ENCODE results near the gene C5AR1.
"Not testable (repeated sequence)": the region's sequence is repeated elsewhere in the genome, so short reads cannot be mapped to it uniquely, and the experiment has no call there.

Gene C5AR1

DNA sequence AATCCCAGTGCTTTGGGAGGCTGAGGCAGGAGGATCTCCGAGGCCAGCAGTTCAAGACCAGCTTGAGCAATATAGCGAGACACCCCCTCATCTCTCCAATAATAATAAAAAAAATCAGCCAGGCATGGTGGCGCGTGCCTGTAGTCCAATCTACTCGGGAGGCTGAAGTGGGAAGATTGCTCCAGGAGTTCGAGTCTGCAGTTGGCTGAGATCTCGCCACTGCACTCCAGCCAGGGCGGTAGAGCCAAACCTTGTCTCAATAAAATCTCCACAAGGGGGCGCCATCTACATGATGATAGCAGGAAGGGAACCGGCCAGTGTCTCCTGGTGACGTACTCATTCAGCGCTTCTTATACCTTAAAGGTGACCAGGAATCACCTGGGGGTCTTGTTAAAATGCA, 13.6 kb upstream of the C5AR1 start:
- peak; percentile 94 for DNase-seq

DNA sequence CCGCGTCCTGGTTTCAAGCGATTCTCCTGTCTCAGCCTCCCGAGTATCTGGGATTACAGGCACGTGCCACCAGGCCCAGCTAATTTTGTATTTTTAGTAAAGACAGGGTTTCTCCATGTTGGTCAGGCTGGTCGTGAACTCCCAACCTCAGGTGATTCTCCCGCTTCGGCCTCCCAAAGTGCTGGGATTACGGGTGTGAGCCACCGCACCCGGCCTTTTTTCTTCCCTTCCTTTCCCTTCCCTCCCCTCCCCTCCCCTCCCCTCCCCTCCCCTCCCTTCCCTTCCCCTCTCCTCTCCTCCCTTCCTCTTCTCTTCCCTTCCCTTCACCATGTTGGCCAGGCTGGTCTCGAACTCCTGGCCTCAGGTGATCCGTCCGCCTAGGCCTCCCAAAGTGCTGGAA, 8.8 kb upstream of the C5AR1 start:
- DNase-seq = not testable (repeated sequence)

DNA sequence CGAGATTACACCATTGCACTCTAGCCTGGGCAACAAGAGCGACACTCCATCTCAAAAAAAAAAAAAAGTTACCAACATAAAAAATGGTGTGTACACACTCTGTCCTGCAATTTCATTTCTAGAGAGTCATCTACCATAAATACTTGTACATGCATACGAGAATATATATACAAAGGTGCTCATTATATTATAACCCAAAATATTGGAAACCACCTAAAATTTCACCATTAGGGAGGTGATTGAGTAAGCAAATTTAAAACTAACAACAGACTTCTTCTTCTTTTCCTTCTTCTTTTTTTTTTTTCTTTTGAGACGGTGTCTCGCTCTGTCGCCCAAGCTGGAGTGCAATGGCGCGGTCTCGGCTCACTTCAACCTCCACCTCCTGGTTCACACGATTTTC, 7.4 kb upstream of the C5AR1 start:
- no peak for DNase-seq

DNA sequence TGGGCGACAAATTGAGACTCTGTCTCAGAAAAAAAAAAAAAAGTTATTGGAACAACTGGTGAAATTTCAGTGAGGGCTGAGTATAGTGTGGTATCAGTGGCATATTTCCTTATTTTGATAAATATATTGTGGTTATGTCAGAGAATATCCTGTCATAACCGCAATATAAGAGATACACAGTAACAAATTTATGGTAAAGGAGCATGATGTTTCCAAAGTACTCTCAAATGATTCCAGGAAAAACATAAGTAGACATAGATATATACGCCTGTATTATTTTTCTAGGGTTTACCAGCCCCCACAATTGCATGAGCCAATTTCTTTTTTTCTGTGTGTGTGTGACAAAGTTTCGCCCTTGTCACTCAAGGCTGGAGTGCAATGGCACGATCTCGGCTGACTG, 5.7 kb upstream of the C5AR1 start:
- no peak for DNase-seq

DNA sequence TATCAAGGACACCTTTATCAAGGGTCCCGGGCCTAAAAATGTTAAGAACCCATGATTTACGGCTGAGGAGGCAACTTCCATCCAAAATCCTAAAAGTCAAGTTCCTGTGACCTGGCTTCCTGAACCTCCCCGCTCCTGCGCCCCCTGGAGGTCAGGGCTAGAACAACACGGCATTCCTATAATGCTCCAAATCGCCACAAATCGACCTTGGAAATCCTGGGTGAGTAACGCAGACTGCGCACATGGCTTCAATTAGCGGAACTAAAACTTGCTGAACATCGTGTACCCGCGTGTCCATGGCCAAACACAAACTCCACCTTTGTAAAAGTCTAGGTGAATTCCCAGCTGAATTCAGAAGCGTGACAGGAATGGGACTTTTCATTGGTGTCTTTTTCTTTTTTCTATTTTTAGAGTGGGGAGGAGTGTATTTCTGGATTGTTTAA, 4.3 kb upstream of the C5AR1 start:
- DNase-seq = peak; percentile 69

DNA sequence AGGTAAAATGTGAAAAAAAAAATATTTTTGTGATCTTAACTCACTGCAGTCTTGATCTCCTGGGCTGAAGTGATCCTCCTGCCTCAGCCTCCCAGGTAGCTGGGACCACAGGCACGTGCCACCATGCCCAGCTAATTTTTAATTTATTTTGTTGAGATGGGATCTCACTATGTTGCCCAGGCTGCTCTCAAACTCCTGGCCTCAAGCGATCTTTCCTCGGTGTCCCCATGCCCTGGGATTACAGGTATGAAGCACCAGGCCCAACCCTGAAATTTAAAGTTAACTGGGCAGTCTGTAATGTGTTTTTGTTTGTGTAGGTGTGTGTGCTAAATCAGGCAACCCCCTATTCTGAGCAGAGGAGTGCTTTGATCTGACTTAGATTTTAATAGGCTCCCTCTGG, 3.4 kb upstream of the C5AR1 start:
- no peak for DNase-seq

DNA sequence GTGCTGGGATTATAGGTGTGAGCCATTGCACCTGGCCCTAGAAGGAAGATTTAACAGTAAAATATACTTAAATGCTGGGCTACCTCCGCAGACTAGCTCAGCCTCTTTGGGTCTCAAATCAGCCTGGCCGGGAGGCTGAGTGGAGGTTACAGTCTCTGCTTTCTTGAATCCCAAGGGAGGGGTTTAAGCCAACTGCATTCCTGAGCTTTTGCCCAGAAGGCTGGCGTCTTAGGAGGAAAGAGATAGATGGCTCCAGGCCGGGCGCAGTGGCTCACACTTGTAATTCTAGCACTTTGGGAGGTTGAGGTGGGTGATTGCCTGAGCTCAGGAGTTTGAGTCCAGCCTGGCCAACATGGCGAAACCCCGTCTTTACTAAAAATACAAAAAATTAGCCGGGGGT, 623 bp upstream of the C5AR1 start:
- DNase-seq = no peak

DNA sequence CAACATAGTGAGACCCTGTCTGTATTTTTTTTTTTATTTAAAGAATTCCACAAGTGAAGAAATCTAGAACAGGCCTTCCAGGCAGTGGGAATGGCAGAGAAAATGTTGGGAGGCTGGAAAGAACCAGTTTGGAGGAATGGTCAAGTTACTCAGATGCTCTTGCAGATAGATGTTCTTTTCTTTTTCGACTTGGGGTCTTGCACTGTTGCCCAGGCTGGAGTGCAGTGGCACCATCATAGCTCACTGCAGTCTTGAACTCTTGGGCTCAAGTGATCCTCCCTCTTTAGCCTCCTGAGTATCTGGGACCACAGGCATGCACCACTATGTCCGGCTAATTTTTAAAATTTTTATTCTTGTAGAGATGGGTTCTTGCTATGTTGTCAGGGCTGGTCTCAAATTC, 662 bp downstream of the C5AR1 start:
- DNase-seq = no peak

DNA sequence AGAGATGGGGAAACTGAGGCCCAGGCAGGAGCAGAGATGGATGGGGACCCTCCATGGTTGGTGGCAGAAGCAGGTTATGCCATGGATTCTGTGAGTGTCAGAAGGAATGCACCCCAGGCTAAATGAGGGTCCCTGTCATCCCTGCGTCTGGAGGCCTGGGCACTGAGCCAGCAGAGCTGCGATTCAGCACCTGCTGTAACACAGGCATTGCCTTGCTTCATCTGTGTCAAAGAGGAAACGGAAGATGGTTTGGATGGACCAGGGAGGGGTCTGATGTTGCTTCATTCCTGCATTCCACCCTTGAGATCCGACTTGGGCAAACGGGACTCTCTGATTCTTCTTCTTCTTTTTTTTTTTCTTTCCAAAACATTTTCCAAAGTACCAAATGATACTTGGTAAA, 1.2 kb downstream of the C5AR1 start:
- peak; percentile 72 for DNase-seq

DNA sequence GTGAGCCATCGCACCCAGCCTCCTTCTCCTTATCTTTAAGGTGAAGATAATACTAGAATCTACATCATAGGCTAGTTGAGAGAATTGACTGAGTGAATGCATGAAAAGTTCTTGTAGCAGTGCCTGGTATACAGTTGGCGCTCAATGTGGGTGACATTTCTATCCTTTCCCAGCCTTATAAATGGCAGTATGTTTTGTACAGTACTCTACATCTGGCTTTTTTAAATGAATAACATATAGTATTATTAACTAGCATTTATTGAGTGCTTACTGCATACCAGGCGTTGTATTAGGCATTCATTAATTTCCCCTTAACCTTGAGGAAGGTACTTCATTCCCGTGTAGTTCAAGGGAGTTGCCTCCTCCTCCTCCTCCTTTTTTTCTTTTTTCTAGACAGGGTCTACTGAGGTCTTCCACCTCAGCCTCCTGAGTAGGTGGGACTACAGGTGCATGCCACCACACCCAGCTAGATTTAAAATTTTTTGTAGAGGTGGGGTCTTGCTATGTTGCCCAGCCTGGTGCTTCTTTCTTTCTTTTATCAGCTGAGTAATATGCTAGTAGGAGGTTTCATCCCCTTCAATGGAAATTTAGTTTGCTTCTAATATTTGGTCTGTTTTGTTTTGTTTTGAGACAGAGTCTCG, 2.8 kb downstream of the C5AR1 start:
- DNase-seq = no peak

DNA sequence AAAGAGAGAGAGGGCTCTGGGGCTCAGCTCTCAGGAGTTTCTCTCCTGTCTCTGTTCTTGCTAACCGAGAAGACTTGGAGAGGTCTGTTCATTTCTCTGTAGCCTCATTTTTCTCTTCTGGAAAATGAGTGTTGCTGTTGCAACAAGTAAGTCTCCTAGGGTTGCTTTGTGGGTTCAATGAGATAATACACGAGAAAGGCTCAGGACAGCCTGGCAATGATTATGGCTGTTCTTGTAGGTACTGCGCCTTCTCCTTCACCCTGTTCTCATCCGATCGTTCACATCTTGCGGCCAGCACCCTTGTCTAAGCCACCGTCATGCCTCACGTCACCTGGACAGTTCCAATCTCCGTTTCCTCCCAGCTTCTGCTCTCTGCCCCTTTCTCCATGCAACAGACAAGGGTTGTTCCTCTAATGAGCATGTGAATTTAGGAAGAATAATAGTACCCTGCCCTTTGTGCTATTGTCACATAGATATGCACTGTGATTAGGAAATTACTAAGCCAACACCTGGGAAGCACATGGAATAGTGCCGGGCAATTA, 4.2 kb downstream of the C5AR1 start:
- no peak for DNase-seq

DNA sequence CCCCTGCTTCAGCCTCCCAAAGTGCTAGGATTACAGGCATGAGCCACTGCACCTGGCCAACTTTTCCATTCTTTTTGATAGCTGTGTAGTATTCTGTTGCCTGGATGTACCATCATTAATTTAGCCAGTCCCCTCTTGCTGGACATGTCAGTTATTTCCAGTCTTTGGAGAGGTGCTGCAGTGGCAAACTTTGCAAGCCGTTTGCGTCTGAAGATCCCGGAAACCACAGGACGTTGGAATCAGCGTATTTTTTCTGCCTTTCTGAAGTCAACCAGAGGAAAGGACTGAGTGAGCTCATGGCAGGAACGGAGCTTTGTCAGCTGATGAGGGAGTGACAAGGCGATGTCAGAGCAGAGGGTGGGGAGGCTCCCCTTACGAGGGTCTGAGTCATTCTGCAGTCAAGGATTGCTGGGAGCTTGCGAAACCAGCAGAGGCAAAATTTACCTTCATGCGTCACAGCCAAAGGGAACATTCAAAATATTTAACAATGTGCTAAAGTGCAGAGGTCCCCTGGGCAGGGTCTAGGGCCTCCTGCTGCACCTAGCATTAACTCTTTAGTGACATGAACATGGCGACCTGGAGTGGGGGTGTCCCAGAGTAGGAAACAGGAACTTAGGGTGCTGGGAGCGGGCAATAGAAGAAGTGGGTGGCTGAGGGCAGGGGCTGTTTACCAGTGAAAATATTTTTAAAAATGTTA, 5.6 kb downstream of the C5AR1 start:
- DNase-seq = peak; percentile 39

DNA sequence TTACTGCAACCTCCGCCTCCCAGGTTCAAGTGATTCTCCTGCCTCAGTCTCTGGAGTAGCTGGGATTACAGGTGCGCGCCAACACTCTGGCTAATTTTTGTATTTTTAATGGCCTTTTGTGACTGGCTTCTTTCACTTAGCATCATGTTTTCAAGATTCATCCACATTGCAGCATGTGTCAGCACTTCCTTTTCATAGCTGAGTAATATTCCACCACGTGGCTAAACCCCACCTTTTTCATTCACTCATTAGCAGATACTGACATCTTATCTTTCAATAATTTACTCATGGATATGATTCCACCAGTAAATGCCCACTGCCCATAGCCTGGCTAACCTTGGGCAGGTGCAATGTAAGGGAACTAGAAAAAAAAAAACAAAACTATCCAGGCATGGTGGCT, 6.9 kb downstream of the C5AR1 start:
- no peak for DNase-seq

DNA sequence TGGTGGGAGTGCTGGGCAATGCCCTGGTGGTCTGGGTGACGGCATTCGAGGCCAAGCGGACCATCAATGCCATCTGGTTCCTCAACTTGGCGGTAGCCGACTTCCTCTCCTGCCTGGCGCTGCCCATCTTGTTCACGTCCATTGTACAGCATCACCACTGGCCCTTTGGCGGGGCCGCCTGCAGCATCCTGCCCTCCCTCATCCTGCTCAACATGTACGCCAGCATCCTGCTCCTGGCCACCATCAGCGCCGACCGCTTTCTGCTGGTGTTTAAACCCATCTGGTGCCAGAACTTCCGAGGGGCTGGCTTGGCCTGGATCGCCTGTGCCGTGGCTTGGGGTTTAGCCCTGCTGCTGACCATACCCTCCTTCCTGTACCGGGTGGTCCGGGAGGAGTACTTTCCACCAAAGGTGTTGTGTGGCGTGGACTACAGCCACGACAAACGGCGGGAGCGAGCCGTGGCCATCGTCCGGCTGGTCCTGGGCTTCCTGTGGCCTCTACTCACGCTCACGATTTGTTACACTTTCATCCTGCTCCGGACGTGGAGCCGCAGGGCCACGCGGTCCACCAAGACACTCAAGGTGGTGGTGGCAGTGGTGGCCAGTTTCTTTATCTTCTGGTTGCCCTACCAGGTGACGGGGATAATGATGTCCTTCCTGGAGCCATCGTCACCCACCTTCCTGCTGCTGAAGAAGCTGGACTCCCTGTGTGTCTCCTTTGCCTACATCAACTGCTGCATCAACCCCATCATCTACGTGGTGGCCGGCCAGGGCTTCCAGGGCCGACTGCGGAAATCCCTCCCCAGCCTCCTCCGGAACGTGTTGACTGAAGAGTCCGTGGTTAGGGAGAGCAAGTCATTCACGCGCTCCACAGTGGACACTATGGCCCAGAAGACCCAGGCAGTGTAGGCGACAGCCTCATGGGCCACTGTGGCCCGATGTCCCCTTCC, 10.5 kb downstream of the C5AR1 start:
- DNase-seq = no peak

DNA sequence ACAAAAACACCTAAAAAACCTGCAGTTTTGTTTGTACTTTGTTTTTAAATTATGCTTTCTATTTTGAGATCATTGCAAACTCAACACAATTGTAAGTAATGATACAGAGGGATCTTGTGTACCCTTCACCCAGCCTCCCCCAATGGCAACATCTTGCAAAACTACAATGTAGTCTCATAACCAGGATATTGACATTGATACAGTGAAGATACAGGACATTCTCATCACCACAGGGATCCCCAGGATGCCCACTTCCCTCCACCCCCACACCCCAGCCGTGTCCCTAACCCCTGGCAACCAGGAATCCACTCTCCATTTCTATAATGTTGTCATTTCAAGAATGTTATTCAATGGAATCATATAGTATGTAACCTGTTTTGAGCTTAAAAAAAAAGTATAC, 12.0 kb downstream of the C5AR1 start:
- DNase-seq = no peak

DNA sequence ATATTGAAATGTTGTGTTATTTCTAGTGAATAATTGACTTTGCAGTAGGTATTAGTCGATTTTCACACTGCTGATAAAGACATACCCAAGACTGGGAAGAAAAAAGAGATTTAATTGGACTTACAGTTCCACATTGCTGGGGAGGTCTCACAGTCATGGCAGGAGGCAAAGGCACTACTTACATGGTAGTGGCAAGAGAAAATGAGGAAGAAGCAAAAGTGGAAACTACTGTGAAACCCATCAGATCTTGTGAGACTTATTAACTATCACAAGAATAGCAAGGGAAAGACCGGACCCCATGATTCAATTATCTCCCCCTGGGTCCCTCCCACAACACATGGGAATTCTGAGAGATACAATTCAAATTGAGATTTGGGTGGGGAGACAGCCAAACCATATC, 12.4 kb downstream of the C5AR1 start:
- DNase-seq = no peak

DNA sequence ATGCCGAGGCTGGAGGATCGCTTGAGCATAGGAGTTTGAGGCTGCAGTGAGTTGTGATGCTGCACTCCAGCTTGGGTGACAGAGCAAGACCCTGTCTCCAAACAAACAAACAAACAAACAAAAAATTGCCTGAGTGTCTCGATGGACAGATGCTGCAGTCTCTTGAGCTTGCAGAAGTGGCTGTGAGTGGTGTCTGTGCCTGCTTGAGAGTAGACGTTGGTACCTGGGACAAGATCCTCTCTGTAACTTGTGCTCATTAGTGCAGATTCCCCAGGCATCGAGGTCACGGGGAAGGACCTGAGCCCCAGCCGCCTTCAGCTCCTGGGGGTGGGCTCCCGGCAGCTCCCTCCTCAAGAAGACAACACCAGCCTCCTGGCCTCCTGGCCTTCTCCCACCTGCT, 13.7 kb downstream of the C5AR1 start:
- no peak for DNase-seq

DNA sequence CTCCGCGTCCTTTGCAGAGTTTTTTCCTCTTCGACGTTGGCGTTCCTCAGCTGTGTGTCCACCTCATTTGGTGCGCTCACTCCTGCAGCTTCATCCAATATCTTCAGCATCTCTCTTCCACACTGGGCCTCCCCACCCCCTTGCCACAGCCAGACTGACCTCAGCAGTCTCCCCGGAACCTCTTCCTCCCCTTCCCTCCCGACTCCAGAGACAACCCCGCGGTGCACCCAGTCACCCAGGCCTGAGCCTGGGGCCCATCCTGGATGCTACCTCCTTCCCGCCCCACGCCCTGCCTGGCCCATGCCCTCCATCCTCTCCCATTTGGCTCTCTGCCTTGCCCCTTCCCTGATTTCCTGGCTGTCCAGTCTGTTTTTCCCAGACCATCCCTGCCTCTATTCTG, 14.2 kb downstream of the C5AR1 start:
- no peak for DNase-seq

DNA sequence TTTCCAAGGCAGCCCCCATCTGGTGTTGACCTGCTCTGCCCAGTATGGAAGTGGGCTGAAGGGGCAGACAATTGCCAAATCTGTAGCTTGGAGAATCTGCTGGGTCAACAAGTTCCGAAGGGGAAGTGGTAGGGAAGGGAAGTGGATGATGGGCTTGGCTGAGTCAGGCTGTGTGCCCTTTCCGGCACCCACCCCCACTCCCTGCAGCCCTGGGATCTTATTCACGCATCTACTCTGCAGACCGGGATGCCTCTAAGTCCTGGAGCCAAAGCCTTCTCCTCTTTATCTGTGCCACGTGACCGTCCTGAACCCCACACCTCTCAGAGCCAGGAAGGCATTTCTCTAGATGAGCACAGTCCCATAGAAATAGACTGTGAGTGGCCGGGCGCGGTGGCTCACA, 14.8 kb downstream of the C5AR1 start:
- DNase-seq = no peak

DNA sequence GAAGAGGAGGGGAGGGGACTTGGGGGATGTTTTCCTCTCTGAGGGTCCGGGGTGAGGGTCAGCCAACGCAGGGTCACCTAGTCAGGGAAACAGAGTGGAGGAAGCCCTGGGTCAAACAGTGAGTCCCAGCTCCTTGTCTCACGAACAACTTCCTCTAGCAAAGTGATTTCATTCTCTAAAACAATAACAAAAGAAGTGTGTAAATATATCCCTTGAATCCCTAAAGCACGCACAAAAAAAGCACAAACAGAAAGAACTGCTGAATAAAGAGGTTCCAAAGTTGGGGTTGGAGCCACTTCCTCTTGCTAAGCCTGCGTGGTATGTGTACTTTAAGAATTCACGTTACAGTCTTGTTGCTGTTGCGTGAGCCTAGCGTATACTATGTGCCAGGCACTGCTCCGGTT, 20.8 kb downstream of the C5AR1 start:
- DNase-seq = no peak

DNA sequence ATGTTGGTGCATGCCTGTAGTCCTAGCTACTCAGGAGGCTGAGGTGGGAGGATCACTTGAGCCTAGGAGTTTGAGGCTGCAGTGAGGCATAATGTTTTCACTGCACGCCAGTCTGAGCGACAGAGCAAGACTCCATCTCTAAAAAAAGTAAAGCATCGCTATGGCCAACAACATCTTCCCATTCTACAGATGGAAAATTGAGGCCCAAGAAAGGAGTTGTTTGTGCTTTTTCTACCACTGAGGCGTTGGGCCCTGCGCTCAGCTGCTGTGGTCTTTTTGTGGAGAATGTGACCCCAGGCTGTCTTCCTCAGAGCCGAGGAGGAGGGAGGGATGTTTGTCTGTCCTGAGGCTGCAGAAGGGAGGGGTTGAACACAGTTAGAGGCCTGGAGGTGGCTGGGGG, 21.8 kb downstream of the C5AR1 start:
- DNase-seq = no peak

DNA sequence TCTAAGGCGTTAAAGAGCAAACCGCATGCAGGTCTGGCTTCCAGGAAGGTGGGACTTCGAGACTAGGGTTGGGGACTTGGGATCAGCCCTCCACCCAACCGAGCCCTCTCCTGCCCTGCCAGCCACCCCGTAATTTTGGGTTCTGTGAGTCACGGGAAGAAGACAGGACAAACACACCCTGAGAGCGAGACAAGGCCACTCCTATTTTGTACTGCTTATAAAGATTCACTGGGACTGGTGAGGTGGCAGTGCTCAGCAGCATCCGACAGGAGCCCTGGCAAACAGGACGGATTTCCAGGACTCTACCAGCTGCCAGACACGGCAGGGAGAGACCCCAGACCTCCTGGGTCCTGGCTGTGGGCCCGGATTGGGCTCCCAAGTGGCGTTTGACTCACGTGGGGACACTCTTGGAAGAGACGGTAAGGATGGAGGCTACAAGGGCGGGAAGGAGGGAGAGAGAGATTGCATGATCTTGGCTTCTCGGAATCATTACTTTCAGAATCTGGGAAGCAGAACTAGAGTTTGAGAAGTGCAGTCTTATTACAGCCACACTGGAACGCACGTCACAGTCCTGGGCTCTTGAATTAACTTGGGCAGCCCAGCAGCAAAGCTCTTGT, 22.4 kb downstream of the C5AR1 start, which contains the start of gene C5AR2:
TSS of gene C5AR2 (plus strand) at position 245 of the 617 bp plus-strand sequence. CDS start 8,625 bp downstream, outside the sequence.
- DNase-seq = no peak
